NCI-H2227 (cell line): ENCODE measurements around the gene CALU.

Experiments
- DNase-seq: peaks from one replicate; lab custom pipeline; 2025; ENCODE audit not compliant: unreplicated experiment; lab: John Stamatoyannopoulos, UW

Gene CALU

GRCh38 chr7:128809363-128809762, 70.2 kb downstream of the CALU start:
- no peak for DNase-seq

DNA sequence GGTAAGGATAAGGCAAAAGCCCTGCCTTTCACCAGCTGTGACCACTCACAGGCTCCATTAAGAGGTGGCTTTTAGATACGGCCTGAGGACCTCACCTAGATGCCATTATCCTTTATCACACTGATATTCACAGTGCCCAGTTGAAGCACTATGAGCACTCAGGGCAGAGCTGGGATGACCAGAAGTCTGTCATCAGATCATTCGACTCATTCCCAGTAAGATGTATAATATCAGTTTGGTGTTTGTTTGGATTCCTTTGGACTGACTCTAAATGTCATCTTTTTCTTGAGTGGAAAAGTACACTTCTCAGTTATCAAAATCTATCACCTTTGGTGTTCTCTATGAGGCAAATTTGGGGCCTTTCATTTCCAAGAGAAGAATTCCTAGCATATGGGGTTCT, 71.3 kb downstream of the CALU start:
- no peak for DNase-seq

DNA sequence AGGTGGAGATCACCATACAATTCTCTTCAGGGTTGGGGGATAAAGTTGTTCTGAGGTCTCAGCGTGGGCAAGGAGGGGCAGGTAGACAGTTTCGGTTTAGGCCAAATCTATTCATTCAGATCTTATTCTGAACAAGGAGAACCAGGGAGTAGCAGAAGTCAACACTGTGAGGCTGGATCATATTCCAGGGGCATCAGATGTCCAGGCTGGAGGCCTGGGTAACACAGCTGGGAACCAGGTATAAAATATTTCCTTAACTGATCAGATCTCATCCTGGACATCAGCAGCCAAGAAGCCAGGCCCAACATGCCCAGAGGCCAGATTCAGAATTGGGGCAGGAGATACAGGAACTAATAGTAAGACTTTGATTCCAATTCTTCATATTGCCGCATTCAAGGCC, 71.8 kb downstream of the CALU start:
- no peak for DNase-seq

- no peak for DNase-seq
Measured at GRCh38 chr7:128811631-128812430, 72.7 kb downstream of the CALU start.

DNA sequence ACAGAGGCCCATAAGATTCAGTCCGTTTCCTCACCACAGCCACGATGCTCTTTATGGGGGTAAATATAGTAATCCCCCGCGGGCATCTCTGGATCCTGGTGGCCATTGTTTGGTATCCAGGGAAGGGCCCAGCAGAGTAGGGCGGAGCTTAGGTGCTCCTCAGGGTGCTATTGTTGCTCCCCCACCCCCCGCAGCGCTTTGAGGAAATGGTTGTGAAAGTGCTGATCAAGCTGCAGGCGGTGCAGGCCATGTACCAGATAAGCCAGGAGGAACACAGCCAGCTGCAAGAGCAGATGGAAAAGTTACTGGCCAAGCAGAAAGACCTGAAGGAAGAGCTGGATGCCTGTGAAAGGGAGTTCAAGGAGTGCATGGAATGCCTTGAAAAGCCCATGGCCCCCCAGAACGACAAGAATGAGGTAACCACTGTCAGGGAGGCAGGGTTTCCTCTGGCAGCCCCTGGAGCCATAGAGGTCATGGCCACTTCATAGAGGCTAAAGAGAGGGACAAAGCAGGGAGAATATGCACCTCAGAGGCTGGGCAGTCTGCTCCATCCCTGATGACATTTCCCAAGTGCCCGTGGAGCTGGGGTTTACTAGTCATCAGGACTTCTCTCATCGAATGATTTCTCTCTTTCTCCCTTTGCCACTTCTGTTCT, 73.5 kb downstream of the CALU start:
- DNase-seq = no peak

- DNase-seq = no peak
Measured at GRCh38 chr7:128814499-128814898, 75.3 kb downstream of the CALU start.

DNA sequence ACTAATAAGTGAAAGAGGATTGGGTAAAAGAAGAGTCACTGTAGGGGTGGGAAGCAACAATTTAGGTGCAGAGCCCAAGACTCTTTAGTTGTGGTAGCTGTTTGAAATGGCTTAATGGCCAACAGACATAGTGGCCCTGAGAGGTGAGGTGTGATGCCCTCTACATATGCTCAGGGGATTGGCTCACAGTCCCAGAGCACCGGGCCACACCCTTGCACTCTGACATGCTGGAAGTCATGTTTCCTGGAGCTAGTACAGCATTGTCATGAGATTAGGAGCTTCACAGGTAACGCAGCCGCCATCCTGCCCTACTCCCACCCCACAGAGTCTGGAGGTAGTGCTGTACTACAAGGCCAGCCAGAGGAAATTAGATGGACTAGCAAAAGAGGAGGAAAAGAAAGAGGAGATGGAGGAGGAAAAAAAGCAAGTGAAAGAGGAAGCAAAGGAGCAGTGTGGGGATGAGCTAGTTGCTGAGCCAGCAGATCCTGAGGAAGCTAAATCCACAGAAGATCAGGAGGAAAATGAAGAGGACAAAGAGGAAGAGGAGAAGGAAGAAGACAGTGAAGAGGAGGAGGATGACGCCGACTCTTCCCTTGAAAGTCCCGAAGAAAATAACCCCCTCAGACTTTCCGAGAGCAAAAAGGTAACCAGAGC, 76.3 kb downstream of the CALU start:
- DNase-seq = no peak

DNA sequence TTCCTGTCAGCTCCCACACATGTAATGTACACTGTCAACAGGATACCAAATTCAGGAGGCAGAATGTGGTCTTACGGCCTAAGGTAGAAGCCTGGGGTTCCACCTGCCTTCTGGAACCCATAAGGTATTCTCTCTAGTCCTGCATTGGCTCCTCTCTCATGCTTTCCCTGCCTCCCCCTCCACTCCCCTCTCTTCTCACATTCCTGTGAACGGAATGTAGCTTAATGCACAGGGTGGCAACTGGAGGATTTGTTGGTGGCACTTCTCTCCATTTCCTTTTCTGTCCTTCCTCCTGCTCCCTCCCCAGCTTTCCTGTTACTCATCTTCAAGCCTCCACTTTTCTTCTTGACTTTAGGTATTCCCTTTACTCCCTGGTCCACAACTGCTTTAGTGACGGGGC, 79.5 kb downstream of the CALU start:
- no peak for DNase-seq
